CD4-positive, alpha-beta T cell treated with Interleukin-6 at 100 ng/mL for 8 hours (primary cell): ENCODE measurements around the gene PMM1.
"Not testable (repeated sequence)": the region's sequence is repeated elsewhere in the genome, so short reads cannot be mapped to it uniquely, and the experiment has no call there.

ENCODE experiments used
- DNase-seq: peaks from one replicate; pipeline ENCODE4 v3.0.0-alpha.2; 2020; ENCODE audit warnings: mixed read lengths, low spot score

The PMM1 gene

DNA sequence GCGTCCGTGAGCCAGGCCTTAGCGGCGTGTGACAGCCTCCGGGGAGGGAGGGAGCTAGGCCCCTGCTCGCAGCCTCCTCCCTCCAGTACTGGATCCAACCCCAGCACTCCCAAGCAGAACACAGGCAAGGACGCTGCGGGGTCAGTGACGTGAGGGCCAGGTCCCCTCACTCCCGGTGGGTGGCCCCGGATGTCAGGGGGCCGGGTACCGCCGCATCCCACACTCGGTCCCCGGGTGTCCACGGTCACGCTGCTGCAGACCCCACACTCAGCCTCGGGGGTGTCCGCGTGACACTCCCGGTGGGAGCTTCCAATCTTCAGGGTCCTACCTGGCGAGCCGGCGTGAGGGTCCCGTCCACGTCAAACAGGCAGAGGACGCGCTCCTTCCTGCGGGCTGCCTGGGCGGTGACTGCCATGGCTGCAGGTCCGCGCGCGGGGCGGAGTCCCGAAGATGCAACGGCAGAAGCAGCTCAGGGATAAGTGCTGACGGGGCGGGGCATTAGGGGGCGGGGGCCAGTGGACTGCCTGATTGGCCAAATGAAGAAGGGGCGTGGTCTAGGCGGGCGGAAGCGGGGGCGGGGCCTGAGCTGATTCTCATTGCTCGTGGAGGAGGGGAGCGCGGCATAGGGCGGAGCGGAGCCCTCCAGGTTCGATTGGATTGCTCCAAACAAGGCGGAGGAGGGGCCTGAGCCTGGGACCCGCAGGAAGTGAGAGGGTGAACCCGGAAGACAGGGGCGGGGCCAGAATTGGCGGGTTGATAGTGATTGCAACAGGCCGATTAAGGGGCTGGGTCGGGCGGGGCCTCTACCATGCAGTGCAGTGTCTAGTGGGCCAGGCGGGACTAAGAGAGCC, at the start of gene PMM1:
PMM1 (minus strand) TSS at position 450 of the 851 bp plus-strand sequence; CDS start at position 415, 35 bp downstream.
- peak; percentile 100 for DNase-seq

DNA sequence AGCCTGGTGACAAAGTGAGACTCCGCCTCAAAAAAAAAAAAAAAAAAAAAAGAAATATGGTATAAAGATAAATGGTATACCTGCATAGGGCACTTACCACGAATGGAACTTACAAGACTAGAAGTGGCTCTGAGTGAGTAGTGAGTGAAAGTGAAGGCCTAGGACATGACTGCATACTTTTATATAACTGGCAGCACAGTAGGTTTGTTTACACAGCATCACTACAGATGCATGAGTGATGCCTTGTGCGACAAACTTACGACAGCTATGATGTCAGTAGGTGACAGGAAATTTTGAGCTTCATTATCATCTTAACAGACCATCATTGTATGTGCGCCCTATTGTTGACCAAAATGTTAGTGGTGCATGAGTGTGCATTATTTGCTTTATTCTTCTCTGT, 49.1 kb upstream of the PMM1 start:
- no peak for DNase-seq

DNA sequence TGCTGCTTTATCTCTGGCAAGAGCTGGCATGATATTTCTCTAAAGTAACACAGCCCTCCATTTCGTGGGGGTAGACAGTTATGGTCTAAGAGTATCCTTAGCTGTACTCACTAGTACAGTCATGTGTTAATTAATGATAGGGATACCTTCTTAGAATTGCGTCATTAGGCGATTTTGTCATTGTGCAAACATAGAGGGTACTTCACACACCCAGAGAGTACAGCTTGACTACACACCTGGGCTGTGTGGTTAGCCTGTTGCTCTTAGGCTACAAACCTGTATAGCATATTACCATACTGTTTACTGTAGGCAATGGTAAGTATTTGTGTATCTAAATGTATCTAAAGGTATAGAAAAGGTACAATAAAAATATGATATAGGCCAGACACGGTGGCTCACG, 48.5 kb upstream of the PMM1 start:
- DNase-seq: no peak

DNA sequence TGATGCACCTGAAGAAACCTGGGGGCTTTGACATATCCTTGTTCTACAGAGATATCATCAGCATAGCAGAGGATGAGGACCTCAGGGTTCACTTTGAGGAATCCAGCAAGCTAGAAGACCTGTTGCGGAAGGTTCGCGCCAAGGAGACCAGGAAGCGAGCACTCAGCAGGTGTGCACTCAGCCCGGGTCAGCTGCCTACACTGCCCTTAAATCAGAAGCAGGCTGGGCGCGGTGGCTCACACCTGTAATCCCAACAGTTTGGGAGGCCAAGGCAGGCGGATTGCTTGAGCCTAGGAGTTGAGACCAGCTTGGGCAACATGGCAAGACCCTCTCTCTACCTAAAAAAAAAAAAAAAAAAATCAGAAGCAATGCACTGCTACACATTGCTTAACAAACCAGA, 48.0 kb upstream of the PMM1 start:
- not testable (repeated sequence) for DNase-seq

DNA sequence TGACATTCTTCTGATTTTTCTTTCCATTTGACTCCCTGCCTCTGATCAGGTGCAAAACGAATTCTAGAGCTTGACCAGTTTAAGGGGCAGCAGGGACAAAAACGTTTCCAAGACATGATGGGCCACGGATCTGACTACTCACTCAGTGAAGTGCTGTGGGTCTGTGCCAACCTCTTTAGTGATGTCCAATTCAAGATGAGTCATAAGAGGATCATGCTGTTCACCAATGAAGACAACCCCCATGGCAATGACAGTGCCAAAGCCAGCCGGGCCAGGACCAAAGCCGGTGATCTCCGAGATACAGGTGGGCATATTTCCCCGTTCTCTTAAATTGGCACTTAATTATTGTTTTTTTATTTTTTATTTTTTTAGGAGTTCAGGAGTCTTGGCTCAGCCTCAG, 46.8 kb upstream of the PMM1 start:
- no peak for DNase-seq

DNA sequence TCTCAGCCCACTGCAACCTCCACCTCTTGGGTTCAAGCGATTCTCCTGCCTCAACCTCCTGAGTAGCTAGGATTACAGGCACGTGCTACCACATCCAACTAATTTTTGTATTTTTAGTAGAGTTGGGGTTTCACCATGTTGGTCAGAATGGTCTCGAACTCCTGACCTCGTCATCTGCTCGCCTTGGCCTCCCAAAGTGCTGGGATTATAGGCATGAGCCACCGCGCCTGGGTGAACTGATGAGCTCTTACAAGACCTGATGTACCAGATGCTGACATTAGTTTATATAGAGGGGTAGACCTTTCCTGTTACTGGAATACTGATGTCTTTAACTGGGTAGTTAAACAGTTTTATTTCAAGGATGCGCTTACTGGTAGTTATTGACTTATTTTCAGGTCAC, 45.0 kb upstream of the PMM1 start:
- DNase-seq: not testable (repeated sequence)

DNA sequence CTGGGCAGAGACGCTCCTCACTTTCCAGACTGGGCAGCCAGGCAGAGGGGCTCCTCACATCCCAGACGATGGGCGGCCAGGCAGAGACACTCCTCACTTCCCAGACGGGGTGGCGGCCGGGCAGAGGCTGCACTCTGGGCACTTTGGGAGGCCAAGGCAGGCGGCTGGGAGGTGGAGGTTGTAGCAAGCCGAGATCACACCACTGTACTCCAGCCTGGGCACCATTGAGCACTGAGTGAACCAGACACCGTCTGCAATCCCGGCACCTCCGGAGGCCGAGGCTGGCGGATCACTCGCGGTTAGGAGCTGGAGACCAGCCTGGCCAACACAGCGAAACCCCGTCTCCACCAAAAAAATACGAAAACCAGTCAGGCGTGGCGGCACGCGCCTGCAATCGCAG, 42.0 kb upstream of the PMM1 start:
- DNase-seq: not testable (repeated sequence)

DNA sequence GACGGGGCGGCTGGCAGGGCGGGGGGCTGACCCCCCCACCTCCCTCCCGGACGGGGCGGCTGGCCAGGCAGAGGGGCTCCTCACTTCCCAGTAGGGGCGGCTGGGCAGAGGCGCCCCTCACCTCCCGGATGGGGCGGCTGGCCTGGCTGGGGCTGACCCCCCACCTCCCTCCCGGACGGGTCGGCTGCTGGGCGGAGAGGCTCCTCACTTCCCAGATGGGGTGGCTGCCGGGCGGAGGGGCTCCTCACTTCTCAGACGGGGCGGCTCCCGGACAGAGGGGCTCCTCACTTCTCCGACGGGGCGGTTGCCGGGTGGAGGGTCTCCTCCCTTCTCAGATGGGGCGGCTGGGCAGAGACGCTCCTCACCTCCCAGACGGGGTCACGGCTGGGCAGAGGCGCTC, 41.5 kb upstream of the PMM1 start:
- DNase-seq: not testable (repeated sequence)

DNA sequence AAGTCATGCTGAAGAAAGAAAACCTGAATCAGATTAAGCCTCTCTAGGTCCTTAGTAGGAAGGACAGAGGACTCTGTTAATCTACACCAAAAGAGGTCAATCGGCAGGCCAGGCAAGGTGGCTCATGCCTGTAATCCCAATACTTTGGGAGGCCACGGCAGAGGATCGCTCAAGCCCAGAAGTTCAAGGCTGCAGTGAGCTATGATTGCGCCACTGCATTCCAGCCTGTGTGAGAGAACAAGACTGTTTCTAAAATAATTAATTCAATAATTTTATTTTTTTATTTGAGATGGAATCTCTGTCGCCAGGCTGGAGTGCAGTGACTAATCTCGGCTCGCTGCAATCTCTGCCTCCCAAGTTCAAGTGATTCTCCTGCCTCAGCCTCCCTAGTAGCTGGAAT, 35.9 kb upstream of the PMM1 start:
- no peak for DNase-seq

DNA sequence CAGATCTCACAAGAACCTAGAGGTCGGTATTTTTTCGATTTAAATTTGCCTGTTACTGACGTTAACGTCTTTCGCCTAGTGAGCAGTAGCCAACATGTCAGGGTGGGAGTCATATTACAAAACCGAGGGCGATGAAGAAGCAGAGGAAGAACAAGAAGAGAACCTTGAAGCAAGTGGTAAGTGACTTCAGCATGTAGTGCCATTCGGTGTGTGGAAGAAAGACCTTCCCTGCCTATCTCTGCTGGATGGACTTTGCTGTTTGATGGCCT, 32.2 kb upstream of the PMM1 start:
- no peak for DNase-seq

DNA sequence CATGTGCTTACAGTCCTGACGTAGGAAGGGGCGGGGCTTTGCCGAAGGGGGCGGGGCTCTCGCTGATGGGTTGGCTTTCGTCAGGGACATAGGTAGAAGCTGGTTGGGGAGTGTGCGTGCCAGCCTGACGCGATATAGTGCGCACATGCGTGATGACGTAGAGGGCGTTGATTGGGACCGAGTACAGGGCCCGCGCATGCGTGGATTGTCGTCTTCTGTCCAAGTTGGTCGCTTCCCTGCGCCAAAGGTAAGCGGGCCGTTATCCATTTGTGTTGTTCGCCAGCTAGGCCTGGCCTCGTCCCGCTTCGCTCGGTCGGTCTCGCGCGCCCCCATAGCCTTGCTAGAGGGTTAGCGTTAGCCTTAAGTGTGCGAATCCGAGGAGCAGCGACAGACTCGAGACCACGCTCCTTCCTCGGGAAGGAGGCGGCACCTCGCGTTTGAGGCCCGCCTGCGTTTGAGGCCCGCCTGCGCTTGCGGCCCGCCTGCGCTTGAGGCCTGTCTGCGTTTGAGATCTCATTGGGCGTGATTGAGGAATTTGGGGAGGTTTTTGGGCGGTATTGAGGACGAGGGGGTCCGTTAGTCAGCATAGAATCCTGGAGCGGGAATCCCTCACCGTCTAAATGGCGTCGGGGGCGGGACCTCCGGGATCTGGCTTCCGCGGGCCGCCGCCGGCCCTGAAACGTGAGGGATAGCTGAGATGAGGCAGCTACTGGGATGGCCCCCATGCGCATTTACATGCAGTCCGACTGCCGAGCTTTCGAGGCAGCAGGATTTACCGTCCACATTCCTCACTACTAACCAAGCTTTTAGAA, 31.7 kb upstream of the PMM1 start, which contains the start of gene XRCC6:
XRCC6 (plus strand) TSS at position 197 of the 812 bp plus-strand sequence. CDS start 710 bp downstream, outside the sequence.
- peak; percentile 100 for DNase-seq

DNA sequence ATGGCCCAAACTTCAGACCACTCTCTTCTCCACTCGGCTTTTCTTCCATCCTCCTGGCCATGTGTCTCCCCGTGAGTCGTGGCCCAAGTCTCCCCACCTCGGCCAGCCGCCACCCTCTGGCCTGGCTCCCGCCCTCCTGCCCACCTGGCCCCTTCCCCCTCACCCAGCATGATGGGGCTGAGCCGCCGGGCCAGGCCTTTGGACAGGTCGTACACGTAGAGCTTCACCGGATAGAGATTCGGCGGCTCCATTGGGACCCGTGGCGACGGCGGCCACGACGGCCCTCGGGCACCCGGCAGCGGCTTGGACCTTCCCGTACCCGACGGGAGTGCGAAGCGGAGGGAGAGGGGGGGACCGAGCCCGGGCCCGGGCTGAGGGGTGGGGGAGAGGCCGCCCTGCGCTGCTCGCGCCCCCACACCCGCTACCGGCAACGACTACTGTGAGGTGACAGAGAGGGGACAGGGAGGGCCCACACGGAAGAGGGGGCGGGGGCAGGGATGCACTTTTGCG, 31.0 kb upstream of the PMM1 start, which contains the start of gene DESI1:
DESI1 (minus strand) TSS at position 455 of the 510 bp plus-strand sequence; CDS start at position 251, 204 bp downstream.
- DNase-seq: no peak

DNA sequence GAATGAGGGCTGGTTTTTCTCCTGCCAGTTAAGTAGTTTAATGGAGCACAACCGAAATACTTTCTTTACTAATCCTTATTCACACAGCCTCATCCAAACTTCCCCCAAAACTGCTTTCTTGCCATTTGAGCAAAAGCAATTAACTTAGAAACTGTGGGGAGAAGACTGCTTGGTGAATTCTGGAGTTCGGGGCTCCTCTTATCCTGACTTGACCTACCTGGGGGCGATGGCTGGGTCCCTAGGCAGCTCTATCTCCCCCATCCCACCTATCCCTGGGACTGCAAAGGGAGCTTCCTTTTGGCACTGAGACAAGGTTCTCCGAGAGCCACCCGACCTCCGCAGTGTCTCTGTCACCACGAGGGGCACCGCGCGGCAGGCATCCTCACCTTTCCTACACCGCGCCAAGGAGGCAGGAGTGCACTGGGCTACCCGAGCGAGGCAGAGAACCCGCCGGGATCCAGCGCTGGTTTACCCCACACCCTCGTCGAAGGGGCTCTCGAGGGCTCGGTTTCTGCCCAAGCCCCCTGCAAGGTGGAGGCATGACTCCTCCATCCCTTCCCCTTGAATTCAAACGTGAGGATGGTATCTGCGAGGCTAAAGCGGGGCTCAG, 30.4 kb upstream of the PMM1 start:
- DNase-seq: peak; percentile 19

DNA sequence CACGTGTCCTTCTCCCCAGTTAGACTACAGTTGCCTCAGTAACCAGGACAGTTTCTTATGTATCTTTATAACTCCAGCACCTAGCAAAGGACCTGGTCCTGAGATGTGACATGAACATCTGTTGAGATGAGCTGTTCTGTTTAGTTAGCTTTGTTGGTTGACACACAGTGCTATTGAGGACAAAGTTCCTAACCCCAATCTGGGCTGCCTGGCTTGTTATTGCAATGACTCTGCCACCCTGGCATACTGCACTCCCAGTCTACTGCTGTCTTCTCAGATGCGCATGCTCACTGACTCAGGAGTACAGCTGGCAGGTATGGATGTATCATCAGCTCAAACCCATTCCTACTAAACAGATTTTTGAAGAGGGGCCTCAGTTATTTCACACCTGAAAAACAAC, 23.8 kb upstream of the PMM1 start:
- no peak for DNase-seq

DNA sequence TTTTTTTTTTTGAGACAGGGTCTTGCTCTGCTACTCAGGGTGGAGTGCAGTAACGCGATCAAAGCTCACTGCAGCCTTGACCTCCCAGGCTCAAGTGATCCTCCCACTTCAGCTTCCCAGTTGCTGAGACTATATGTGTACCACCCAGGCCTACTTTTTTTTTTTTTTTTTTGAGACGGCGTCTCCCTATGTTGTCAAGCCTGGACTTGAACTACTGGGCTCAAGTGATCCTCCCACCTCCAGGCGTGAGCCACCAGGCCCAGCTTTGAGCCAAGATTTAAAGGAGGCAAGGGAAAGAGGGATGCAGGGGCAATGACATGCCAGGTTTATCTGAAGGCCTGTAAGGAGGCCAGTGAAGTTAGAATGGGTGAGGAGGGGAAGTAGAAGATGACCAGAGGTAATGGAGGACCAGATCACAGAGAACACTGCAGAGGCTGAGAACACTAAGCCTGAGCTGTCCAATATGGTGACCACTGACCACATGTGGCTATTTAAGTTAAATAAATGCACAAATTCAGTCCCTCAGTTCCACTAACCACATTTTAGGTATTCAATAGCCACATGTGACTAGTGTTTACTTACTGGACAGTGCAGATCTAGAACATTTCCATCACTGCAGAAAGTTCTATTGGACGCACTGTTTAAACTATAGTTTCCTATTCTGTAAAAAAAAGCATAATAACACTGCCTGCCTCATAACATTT, 23.1 kb upstream of the PMM1 start:
- no peak for DNase-seq

DNA sequence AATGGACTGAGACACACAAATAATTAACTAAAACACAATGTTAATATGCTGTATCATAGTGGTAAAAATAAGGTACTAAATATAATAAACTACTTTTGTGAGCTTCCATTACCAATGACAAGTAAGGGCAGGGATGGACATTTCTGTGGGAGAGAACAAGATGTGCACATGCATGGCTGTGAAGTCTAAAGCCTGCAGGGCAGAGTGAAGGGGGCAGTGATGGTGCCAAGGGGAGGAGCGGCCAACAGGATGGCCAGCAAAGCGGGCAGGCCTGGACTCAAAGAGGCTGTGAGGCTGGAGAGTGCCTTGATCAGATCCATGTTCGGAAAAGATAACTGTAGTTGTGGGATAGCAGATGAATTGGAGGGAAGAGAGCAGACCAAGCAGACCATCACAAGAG, 18.7 kb upstream of the PMM1 start:
- no peak for DNase-seq

DNA sequence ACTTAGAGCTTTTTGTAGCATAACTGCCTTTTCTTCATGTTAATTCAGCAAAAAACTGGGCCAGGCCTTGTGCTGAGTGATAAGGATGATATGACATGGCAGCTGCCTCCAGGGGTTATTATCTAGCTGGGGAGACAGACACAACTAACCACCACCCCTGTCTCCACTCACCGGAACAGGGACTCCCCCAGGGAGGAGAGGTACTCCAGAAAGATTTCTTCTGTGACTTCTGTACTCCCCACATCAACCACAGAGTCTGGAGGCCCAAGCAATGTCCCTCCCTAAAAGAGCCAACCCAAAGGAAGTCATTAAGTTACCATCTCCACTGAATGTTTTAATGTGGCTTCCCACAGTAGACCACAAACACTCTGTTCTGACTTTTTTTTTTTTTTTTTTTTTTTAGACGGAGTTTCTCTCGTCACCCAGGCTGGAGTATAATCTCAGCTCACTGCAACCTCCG, 14.3 kb upstream of the PMM1 start:
- peak; percentile 52 for DNase-seq

DNA sequence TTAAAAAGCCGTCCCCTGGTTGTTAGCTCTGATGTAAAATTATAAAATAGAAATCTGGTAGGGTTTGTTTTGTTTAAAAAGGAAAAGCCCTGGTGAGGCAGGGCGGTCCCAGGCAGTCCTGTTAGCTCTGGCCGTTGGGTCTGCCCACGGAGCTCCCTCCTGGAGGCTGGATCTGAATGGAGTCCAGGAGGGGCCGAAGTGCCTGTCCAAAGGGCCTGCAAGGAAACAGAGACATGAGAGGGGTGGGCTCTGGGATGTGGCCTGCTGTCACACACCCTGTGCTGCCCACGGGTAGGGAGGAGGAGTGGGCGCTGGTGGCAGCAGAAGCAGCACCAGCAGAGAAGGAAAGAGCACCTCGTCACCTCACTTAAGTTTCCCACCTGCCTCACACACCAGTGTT, 11.3 kb upstream of the PMM1 start:
- no peak for DNase-seq

DNA sequence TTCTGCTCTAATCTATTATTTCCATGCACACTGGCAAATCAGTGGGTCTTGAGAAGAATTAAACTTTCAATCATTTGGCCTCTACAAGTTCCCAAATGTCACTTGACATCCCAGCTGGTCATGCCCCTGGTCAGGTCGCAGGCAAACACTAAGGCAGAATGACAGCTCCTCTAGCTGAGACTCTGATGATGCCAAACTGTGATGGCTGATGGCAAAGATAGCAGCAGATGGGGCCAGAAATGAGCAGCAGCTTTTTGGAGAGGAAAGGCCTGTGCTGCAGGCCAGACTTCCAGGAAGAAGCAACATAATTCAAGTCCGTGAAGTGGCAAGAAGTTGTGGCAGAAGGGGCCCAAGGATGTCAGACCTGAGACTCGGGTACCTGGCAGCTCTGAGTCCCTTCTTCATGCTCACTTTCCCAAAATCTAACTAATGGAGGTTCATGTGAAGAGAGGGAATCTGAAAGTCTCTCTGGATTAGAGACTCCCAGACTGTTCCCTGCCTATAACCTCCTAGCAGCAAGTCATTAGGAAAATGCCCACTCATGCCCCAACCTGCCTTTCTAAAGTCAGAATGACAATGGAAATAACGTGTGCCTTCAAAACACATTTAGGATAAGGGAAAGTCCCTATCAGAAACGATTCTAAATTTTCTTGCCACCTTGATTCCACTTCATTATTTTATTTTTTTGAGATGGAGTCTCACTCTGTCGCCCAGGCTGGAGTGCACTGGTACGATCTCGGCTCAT, 9.4 kb upstream of the PMM1 start:
- no peak for DNase-seq

DNA sequence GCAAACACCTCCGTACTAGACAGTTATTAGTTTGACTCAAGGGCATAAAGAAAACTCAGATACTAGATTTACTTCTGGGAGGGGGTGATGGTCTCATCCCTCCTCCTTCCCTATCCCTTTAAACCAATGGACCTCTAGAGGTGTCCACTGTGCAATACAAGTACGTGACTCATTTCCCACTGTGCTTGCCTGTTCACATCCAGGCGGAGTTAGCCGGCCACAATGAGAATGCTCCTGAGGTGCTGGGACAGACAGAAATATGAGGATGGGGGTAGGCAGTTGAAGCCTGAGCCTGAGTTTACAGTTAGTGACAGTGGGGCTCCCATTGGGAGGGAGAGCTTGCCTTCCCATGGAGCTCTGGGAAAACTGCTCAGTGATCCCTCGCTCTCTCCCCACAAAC, 8.4 kb upstream of the PMM1 start:
- no peak for DNase-seq

DNA sequence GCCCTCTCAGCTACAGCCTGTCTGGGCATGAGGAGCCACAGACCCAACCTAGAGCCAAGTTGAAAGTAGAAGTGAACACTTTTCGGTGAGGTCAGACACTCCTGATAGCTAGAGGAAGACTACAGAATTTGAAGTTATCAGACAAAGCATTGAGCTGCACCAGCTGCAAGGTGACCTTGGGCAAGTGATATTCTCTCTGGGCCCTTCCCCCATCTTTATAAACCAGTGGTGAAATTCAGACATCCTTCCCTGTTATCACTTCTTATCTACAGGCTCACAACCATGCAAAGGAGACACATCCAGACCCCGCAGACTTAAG, 8.0 kb upstream of the PMM1 start:
- DNase-seq: no peak
